ENCODE data around the gene SCGB1A1. TPM values are rescaled to one million over a fixed set of nuclear protein-coding genes. Genes with fewer than 3 reads are reported as not detected.
A peak's percentile ranks its signal among the peaks of the same experiment; 100 is the strongest.

Gene SCGB1A1
- total RNA-seq, 3 donors from 2014 or later, result not detected

GRCh38 chr11:62419314-62419929 is 589 bp downstream of the SCGB1A1 start:
- ATAC-seq, result peak; percentile 23
- Histone ChIP-seq H3K9me3 (no peaks in the 10 kb centered on the region), H3K36me3 (ENCODE audit: low read depth) (no peaks in the 10 kb centered on the region), H3K4me3 (no peak overlapping the region), H3K4me1 (ENCODE audit: low read depth) (no peaks in the 10 kb centered on the region)
- intact Hi-C loops (cut with DNase I, micrococcal nuclease), result no loop called here
- TF ChIP-seq CTCF (IDR thresholded peaks at IDR 0.05), result no peak
- DNase-seq, result no peak

- DNase-seq, result no peak
- no peak for ATAC-seq
- no peak for TF ChIP-seq CTCF (IDR thresholded peaks at IDR 0.05)
- H3K4me3 ChIP-seq, result no peak overlapping the region
- H3K9me3 ChIP-seq, result no peaks in the 10 kb centered on the region
- H3K36me3 ChIP-seq (ENCODE audit: low read depth), result no peaks in the 10 kb centered on the region
- H3K4me1 ChIP-seq (ENCODE audit: low read depth), result peaks cover 3% of the 10 kb centered on the region
- intact Hi-C loops (cut with DNase I, micrococcal nuclease), result loop anchor here (5.0 kb wide), 2 partner anchors 122 to 137 kb away; no protein-coding TSS in a partner anchor
These were observed 1.1 kb downstream of the SCGB1A1 start for GRCh38 chr11:62419943-62420342.

- no peak for TF ChIP-seq CTCF (IDR thresholded peaks at IDR 0.05)
- no peaks in the 10 kb centered on the region for H3K36me3 ChIP-seq (ENCODE audit: low read depth)
- intact Hi-C loops (cut with DNase I, micrococcal nuclease), result loop anchor here (5.0 kb wide), 2 partner anchors 121 to 136 kb away; no protein-coding TSS in a partner anchor
- no peaks in the 10 kb centered on the region for H3K9me3 ChIP-seq
- H3K4me3 ChIP-seq, result no peak overlapping the region
- peaks cover 3% of the 10 kb centered on the region for H3K4me1 ChIP-seq (ENCODE audit: low read depth)
- no peak for ATAC-seq
- no peak for DNase-seq
These were observed 2.0 kb downstream of the SCGB1A1 start for GRCh38 chr11:62420882-62421281.

GRCh38 chr11:62421996-62422395 is 3.2 kb downstream of the SCGB1A1 start:
- no peak overlapping the region for H3K4me3 ChIP-seq
- peaks cover 10% of the 10 kb centered on the region for H3K4me1 ChIP-seq (ENCODE audit: low read depth)
- DNase-seq, result no peak
- no peak for TF ChIP-seq CTCF (IDR thresholded peaks at IDR 0.05)
- H3K9me3 ChIP-seq, result no peaks in the 10 kb centered on the region
- intact Hi-C loops (cut with DNase I, micrococcal nuclease), result loop anchor here (5.0 kb wide), 2 partner anchors 120 to 135 kb away; no protein-coding TSS in a partner anchor
- ATAC-seq, result no peak
- H3K36me3 ChIP-seq (ENCODE audit: low read depth), result no peaks in the 10 kb centered on the region

GRCh38 chr11:62423012-62423411 is 4.2 kb downstream of the SCGB1A1 start:
- ATAC-seq (no peak), DNase-seq (no peak)
- no peak for TF ChIP-seq CTCF (IDR thresholded peaks at IDR 0.05)
- Histone ChIP-seq H3K4me3 (no peak overlapping the region), H3K9me3 (no peaks in the 10 kb centered on the region), H3K36me3 (ENCODE audit: low read depth) (no peaks in the 10 kb centered on the region), H3K4me1 (ENCODE audit: low read depth) (peaks cover 10% of the 10 kb centered on the region)
- intact Hi-C loops (cut with DNase I, micrococcal nuclease), result loop anchor here (5.0 kb wide), 2 partner anchors 119 to 134 kb away; no protein-coding TSS in a partner anchor
